MM.1S (cell line): ENCODE results near the gene CYS1.

Experiments used
- DNase-seq: peaks from one replicate; pipeline ENCODE4 v3.0.0-alpha.2; 2015
- H2AFZ ChIP-seq: fragments of 300-600 bp; sonication (generic); 2 replicates; pipeline ENCODE4 v1.6.0; 2016; ENCODE audit warnings: antibody characterized with exemption, low read length
- H3F3A ChIP-seq: fragments of 300-600 bp; sonication (generic); 2 replicates; pipeline ENCODE4 v1.6.1; 2016; ENCODE audit warnings: mild to moderate bottlenecking, antibody characterized with exemption, low read length, moderate library complexity, mixed read lengths; ENCODE audit not compliant: insufficient read depth
- H3K27ac ChIP-seq: fragments of 300-600 bp; sonication (generic); 2 replicates; pipeline ENCODE4 v1.5.1; 2016; ENCODE audit warnings: mild to moderate bottlenecking, low read length
- H3K27me3 ChIP-seq: fragments of 300-600 bp; sonication (generic); replicated peaks from 2 replicates; pipeline ENCODE4 v1.6.0; 2016; ENCODE audit warnings: low read length; ENCODE audit not compliant: insufficient read depth
- H3K36me3 ChIP-seq: fragments of 300-600 bp; sonication (generic); replicated peaks from 2 replicates; pipeline ENCODE4 v1.6.1; 2016; ENCODE audit warnings: mild to moderate bottlenecking, low read length, mixed read lengths; ENCODE audit not compliant: insufficient read depth
- H3K4me1 ChIP-seq: fragments of 300-600 bp; sonication (generic); 2 replicates; pipeline ENCODE4 v1.6.1; 2016; ENCODE audit warnings: low read length, mixed read lengths
- H3K4me2 ChIP-seq: fragments of 300-600 bp; sonication (generic); 2 replicates; pipeline ENCODE4 v1.6.0; 2016; ENCODE audit warnings: low read depth, low read length
- H3K4me3 ChIP-seq: fragments of 300-600 bp; sonication (generic); 2 replicates; pipeline ENCODE4 v1.5.1; 2016; ENCODE audit warnings: low read length, mixed read lengths
- H3K79me2 ChIP-seq: fragments of 300-600 bp; sonication (generic); 2 replicates; pipeline ENCODE4 v1.6.1; 2016; ENCODE audit warnings: mixed run types, low read length, mixed read lengths
- H3K9ac ChIP-seq: fragments of 300-600 bp; sonication (generic); 2 replicates; pipeline ENCODE4 v1.6.1; 2016; ENCODE audit warnings: low read length, mixed read lengths
- H3K9me2 ChIP-seq: fragments of 300-600 bp; sonication (generic); replicated peaks from 2 replicates; pipeline ENCODE4 v1.6.1; 2016; ENCODE audit warnings: mild to moderate bottlenecking, low read length, mixed read lengths; ENCODE audit not compliant: insufficient read depth
- H3K9me3 ChIP-seq: fragments of 300-600 bp; sonication (generic); replicated peaks from 2 replicates; pipeline ENCODE4 v1.6.1; 2016; ENCODE audit warnings: mild to moderate bottlenecking, low read length, mixed read lengths; ENCODE audit not compliant: insufficient read depth
- H4K20me1 ChIP-seq: fragments of 300-600 bp; sonication (generic); 2 replicates; pipeline ENCODE4 v1.6.1; 2016; ENCODE audit warnings: mild to moderate bottlenecking, low read length, moderate library complexity, mixed read lengths; ENCODE audit not compliant: insufficient read depth
- CTCF ChIP-seq: fragments of 300-600 bp; sonication (generic); IDR thresholded peaks from 2 replicates; pipeline ENCODE4 v1.5.1; 2016; ENCODE audit warnings: antibody characterized with exemption, low read length, mixed read lengths
- EZH2 ChIP-seq: fragments of 300-600 bp; sonication (generic); optimal IDR thresholded peaks from 2 replicates; pipeline ENCODE3; 2017; ENCODE audit warnings: low read depth, mild to moderate bottlenecking, antibody characterized with exemption, low read length, mixed read lengths
- EZH2phosphoT487 ChIP-seq: fragments of 300-600 bp; sonication (generic); IDR thresholded peaks from 2 replicates; pipeline ENCODE4 v1.6.1; 2018; ENCODE audit warnings: antibody characterized with exemption, low read length

CYS1 gene

GRCh38 chr2:10035633-10036032 is 44.6 kb downstream of the CYS1 start:
- DNase-seq = no peak
- H2AFZ ChIP-seq = no peak overlapping the region; the same call in 1 of the 2 replicates
- no peaks in the 10 kb centered on the region for H3K9me3 ChIP-seq
- H3K9ac ChIP-seq = no peak overlapping the region
- H3K4me3 ChIP-seq = no peak overlapping the region
- TF ChIP-seq CTCF (no peak), EZH2phosphoT487 (no peak), EZH2 (no peak)
- no peak overlapping the region for H3K4me2 ChIP-seq
- H3K79me2 ChIP-seq = no peaks in the 10 kb centered on the region
- H4K20me1 ChIP-seq = no peaks in the 10 kb centered on the region
- peaks cover 9% of the 10 kb centered on the region for H3K4me1 ChIP-seq
- no peaks in the 10 kb centered on the region for H3K36me3 ChIP-seq
- H3K27me3 ChIP-seq = no peaks in the 10 kb centered on the region
- no peaks in the 10 kb centered on the region for H3F3A ChIP-seq
- no peaks in the 10 kb centered on the region for H3K9me2 ChIP-seq
- H3K27ac ChIP-seq = no peak overlapping the region

- TF ChIP-seq EZH2phosphoT487 (no peak), CTCF (no peak), EZH2 (no peak)
- no peak for DNase-seq
- no peaks in the 10 kb centered on the region for H3K9me3 ChIP-seq
- no peak overlapping the region for H3K4me2 ChIP-seq
- H3K9me2 ChIP-seq = no peaks in the 10 kb centered on the region
- H3K79me2 ChIP-seq = no peaks in the 10 kb centered on the region
- H3F3A ChIP-seq = no peaks in the 10 kb centered on the region
- H3K4me3 ChIP-seq = no peak overlapping the region
- H2AFZ ChIP-seq = no peak overlapping the region
- no peak overlapping the region for H3K27ac ChIP-seq
- no peaks in the 10 kb centered on the region for H4K20me1 ChIP-seq
- no peaks in the 10 kb centered on the region for H3K27me3 ChIP-seq
- no peak overlapping the region for H3K9ac ChIP-seq
- peaks cover 9% of the 10 kb centered on the region for H3K4me1 ChIP-seq
- H3K36me3 ChIP-seq = no peaks in the 10 kb centered on the region
Observed at GRCh38 chr2:10035053-10035422, 45.2 kb downstream of the CYS1 start.

- H2AFZ ChIP-seq = no peak overlapping the region
- no peaks in the 10 kb centered on the region for H4K20me1 ChIP-seq
- H3F3A ChIP-seq = no peaks in the 10 kb centered on the region
- peaks cover 9% of the 10 kb centered on the region for H3K4me1 ChIP-seq
- no peaks in the 10 kb centered on the region for H3K79me2 ChIP-seq
- H3K27me3 ChIP-seq = no peaks in the 10 kb centered on the region
- no peaks in the 10 kb centered on the region for H3K9me3 ChIP-seq
- H3K27ac ChIP-seq = no peak overlapping the region
- no peak overlapping the region for H3K4me2 ChIP-seq
- H3K4me3 ChIP-seq = no peak overlapping the region
- no peak for DNase-seq
- TF ChIP-seq EZH2 (no peak), EZH2phosphoT487 (no peak), CTCF (no peak)
- no peaks in the 10 kb centered on the region for H3K9me2 ChIP-seq
- H3K9ac ChIP-seq = no peak overlapping the region
- no peaks in the 10 kb centered on the region for H3K36me3 ChIP-seq
Observed at GRCh38 chr2:10034333-10035052, 45.7 kb downstream of the CYS1 start.
